GM21447 (cell line): Measurements from ENCODE around the gene ISLR.

Source experiments
- ATAC-seq: cut with Tn5 transposase; IDR thresholded peaks from one replicate; pipeline ENCODE4 v1.9.1; 2021; ENCODE audit not compliant: unreplicated experiment

ISLR gene

DNA sequence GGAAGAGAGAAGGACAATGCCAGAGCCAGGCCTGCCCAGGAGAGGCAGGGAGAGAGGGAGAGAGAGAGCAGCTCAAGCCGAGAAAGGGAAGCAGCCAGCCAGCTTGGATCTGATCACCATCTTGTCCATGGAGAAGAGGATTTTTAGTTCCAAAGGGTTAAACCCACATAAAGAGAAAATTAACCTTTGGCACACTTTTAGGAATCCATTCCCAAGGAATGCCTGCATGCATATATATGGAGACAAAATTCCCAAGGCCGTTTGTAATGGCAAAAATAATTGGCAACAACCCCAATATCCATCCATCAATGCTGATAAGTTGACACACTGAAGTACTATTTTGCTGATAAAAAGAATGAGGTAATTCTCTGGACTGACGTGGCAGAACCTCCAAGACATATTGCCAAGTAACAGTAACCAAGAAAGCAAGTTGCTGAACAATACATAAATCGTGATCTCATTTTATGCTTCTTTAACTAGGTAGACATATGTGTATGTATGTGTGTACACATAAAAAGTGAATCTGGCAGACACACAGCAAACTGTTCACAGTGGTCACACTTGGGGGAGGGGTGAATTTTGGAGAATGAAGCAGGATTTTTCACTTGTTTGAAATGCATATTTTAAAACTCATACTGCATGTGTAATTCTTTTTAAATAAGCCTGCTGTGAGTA is 36.6 kb downstream of the ISLR start:
- no peak for ATAC-seq

DNA sequence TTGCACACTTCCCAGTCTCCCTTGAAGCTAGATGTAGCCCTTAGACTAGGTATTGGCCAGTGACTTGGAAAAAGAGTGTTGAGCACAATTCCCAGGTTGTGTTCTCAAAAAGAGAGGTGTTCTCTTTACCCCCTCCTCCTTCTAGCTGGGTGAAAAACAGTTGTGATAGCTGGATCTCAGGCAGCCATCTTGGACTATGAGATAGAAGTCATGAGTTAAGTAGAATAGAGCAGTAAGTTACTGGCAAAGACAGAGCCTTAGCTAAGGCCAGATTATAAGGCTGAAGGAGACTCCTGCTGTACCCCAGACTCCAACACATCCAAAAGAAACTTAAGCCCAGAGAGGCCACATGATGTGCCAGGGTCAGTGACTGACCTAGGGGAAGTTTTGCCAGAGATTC is 37.2 kb downstream of the ISLR start:
- no peak for ATAC-seq

DNA sequence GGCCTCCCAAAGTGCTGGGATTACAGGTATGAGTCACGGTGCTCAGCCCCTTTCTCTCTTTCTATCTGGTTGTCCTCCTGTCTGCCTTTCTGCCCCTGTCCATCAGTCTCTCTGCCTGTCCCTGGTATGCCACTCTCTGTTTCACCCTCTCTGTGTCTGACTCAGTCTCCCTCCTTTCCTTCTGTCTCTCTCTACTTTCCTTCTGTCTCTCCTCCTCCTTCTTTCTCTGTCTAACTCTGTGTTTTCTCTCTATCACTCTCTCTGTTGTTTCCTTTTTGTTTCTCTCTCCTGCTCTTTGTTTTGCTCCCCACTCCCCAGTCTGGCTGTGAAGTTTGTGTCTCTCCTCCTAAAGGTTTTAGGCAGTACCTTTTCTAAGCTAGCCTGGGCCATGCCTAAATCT is 38.1 kb downstream of the ISLR start:
- ATAC-seq, result no peak

DNA sequence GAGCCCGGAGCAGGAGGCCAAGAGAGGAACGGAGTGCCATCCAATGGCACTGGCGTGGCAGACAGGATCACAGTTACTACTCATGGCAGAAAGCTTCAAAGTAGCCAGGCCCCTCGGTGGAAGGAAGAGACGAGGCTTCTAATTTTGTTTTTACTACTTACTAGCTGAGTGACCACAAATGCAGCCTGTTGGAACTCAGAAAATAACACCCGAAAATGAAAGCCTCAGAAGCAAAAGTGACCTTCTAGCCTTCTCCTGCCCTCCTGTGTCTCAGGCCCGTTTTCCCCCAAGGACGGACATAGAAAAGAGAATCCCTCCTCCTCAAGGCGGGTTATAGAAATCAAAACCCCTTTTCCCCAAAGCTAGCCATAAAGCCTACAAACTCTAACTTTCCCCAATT is 39.0 kb downstream of the ISLR start:
- ATAC-seq, result no peak

DNA sequence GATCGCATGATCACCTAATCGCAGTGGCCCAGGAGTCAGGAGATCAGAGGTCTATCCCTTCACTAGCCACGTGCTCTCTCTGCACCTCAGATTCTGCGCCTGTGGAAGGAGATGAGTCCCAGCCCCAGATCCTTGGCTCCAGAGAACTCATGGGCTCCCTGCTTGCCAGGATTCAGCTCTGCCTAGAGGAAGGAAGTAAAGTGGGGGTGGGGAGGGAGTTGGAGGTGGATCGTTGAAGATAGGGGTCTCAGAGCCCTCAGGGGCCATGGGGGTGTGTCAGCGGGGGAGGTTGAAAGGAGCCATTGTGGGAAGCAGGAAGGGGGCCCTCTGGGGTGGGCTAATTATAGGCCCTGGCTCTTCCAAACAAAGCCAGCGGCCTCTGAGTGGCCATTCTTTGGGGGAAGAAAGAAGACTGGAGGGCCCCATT is 40.4 kb downstream of the ISLR start:
- no peak for ATAC-seq

DNA sequence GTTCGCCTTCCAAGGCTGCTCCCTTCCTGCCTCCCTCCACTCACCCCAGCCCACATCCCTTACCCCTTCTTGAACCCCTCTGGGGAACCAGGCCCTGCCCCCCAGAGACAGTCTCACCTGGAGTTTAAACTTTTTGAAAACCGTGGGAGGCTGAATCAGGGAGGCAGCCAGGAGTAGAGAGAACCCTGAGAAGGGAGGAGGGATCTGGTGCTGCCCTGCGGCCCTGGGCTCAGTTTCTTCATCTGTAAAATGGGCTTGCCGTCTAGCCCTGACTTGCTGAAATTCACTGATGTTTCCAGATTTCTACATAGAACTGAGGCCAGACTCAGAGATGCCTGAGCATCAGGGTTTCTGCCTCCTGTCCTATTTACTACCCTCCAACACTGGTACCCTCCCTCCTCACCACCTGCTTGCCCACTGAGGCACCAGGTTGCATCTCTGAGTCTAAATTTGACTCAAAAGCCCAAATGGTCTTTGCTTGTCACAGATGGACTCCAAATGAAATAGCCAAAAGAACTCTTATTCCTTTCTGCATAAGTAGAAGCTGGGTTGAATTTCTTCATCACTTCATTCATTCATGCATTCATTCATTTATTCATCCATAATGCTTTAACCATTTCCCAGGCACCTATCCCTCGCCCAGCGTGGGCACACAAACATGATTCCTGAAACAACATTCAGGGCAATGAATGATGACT is 41.0 kb downstream of the ISLR start:
- ATAC-seq, result no peak

DNA sequence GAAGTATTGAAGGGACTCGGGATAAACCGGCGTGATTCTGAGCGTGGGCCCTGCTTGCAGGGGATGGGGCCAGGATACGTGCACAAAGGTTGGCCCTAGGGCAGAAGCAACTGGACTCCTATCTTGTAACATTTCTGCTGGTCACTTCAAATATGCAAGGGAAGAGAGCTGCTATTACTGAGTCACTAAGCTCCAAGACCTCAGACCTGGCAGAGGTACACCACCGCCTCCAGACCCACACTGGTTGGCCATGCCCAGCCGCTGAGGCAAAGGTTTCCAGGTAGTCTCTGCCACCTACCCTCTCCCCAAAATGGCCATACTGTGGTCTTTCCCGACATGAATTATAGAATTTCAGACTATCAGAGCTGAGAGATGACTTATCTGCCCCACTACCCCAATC is 42.4 kb downstream of the ISLR start:
- ATAC-seq, result no peak

DNA sequence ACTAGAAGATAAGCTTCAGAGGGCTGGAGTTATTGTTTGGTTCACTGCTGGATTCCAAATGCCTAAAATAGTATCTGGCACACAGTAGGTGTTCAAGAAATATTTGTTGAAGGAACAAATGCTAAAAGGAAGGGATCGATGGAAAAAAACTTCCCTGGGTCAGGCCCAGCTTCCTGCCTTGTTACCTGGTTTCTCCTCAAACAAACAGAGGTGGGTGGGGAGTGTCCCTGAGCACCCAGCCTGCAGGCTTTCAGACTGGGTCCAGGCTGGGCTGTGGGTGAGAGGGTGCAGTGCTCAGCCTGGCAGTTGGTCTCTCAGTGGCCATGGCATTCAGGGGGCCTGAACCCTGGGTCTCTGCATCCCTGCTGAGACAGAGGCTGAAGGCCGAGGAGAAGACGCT is 43.4 kb downstream of the ISLR start:
- no peak for ATAC-seq

DNA sequence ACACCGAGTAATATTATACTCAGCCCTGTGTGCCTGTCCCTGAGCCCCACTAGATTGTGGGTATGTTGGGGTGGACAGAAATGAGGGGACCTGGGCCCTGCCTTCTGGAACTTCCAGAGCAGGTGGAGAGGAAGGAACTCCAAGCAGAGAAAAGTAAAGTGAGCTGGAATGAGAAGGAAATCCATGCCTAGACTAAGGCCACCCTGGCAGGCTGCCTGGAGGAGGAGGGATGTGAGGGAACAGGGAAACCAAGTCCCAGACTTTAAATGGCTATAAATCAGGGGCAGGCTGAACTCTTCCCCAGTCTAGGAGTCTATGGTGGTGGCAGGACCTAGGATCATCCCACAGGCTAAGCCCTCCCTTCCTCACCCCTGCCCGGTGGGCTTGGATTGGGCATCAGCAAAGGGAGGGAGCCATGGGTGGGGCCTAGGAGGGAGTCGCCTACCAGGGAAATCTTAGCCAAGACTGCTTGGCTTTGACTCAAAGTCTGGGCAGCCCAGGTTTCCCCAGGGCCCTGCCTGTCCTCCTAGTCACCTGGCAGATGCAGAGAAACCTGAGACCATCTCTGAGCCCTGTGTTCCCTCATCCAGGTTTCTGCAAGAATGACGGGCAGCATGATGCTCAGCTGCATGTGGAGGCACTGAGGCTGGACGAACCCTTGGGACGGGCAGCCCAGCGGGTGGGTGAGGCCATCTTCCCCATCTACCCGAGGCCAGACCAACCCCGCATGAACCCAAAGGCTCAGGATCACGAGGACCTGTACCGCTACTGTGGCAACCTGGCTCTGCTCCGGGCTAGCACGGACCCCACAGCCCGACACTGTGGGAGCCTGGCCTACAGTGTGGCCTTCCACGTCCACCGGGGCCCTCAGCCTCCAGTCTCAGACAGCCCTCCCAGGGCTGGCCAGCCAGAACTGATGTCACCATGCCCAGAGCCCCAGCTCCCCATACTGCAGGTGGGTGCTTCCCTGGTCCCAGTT is 44.7 kb downstream of the ISLR start:
- no peak for ATAC-seq

DNA sequence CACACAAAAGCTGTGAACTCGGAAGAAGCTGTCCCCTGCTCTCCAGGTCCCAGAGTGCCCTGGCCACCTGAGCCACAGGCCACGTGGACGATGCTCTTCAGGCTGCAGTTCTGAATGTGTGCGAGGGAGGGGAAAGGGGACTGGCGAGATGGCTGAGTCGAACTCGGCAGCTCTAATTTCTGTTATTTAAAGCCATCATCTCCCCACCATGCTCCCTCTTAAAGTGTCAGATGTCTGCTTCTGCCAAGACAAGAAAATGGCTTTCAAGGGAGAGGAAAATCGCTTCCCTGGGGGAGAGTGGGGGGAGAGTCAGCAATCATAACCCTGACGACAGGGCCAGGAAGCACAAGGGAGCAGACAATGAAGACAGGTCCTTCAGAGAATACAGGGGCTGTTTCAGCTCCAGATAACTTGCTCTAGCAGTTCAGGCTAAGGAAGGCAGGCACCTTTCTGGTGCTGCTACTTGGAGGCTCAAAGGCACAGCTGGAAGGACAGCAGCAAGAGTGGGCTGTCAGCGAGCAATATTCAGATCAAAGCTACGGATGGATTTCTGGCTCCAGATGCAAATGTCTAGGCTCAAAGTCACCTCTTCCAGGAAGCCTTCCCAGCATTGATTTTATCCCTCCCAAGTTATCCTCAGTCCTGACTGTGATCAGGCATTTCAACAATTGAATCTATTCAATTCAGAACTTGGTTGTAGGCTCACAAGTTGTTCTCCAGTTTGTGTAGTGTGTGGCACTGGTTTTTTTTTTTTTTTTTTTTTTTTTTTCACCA is 47.2 kb downstream of the ISLR start:
- ATAC-seq, result no peak

DNA sequence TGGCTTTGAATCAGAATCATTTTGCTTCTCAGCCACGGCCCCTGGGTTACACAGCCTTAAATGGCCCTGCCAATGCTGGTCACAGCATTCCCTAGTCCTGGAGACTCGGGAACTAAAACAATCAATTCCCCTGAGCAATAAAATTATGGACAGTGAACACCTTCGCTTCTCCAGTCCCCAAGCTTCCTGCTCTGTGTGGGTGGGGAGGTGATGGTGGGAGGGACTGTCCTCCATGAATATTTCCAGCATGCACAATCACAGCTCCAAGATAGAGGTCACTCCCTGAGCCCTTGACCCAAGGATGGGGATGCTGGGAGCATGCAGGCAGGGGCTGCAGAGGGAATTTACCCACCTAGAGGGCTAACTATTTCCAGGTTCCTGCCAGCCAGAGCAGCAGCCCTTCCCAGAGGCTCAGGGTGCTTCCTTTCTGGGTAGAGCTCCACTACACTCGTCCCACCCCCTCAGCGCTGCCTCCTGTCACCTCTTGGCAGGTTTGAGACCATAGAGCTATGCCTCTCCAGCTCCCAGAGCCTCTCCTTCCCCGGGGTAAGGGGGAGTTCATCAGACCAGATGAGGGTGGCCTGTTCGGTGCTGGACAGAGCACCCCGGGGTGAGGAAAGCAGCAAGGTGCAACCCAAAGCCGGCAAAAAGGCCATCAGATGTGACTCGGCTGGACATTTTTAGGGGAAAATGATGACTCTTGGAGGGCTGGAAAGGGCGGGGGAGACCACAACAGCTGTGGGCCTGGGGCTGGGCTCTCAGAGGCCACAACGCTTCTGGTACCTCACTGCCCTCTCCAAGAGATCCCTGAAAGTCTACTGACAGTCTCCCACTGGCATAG is 48.1 kb downstream of the ISLR start:
- ATAC-seq, result no peak

DNA sequence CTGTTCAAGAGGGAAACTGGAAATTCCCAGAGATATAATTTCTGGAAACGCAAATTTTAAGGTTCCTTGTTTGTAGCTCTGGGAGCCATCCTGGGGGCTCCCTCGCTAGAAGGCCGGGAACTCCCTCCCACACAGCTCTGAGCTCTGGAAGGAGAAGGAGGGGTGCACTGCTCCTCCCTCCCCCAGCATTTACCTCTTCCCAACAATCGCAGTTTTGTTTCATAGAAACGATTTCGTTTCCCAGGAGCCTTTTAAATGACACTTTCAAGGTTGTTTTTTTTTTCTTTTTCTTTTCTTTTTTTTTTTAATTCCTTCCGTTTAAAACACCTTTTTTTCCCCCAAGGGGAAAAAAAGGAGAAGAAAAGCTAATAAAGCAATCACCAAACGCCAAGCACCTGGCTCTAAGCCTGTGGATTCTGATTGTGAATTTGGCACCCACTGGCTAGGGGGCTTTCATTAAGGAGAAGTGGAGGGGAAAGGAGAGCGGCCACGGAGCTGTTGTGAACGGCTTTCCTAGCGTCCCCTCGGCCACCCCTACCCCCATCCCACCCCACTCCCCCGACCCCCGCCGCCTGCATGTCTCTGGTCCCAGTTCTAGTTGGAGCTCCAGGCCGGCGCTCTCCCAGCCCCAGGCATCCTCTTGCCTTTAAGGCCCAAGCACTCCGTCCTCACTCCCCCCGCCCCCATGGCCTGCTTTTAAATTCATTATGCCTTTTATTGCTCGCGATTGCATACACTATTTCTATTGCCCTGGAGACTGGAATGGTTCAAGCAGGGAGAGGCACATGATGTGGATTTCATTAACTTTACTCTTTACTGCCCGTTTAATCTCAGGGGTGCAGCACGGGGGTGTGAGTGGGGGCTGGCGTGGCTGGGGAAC is 49.0 kb downstream of the ISLR start:
- no peak for ATAC-seq

DNA sequence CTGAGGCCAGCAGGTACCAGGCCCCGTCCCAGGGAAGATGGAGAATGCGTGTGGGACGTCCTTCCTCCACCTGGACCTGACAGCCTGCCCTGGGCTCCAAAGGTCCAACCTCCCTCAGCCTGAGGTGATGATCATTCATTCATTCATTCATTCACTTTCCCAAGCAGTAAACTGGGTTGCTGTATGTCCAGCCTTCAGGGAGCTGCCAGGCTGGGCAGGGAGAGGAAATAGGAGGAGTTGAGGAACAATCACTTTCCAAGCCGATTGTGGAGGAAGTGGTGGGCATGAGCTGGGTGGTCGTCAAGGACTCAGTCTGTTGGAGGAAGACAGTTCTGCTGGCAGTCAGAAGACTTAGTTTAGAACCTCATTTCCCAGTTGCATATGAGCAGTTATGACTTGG is 52.4 kb downstream of the ISLR start:
- ATAC-seq, result no peak
